GM18907 (cell line): ENCODE data around the gene RCBTB2.
"Not testable (repeated sequence)": the region's sequence is repeated elsewhere in the genome, so short reads cannot be mapped to it uniquely, and the experiment has no call there.

Experiments
- ATAC-seq: cut with Tn5 transposase; IDR thresholded peaks from one replicate; pipeline ENCODE4 v1.9.1; 2021; ENCODE audit warnings: mild to moderate bottlenecking, moderate library complexity; ENCODE audit not compliant: unreplicated experiment

The RCBTB2 gene

DNA sequence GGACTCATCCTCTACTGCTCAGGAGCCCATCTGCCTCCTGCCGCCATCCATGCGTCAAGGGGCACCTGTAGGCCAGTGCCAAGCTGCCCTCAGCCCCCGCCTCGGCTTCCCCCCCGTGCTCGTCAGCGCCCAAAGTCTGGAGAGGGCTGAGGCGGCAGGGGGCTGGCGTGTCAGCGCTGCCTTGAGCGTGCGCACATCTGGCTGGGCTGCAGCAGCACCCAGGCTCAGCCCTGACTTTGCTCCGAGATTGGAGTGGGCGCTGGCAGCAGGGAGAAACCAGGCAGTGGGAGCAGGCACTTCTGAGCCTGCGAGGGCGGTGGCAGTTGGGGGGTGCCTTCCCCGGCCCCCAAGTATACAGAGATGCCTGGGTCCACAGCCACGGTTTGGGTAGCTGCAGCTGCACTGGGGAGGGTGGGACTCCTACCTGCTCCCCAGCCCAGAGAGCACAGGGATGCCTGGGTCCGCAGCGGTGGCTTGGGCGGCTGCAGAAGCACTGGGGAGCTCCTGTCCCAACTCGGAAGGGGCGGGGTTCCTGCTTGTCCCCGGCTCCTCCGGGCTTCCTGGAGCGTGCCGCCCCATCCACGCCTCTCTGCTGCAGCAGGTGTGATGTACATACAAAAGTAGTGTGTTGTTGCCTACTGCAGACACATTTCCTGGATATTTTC is 75.2 kb downstream of the RCBTB2 start:
- ATAC-seq, result no peak

DNA sequence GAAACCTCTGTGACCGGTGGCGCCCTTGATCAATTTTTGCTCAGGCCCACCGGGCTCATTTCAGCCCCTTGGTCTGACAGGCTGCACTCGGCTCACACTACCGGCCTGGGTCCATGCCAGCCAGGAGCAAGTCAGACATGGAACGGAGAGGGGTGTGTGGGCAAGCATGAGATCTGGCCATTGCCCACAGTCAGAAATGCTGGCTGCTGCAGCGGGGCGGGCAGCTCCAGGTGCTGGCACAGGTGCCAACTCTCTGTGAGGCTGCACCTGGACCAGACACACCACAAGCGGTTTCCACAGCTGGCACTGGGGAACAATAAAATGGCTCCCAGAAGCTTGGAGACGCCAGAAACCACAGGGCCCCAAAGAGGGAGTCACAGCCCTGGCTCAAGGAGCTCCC is 76.3 kb downstream of the RCBTB2 start:
- no peak for ATAC-seq

DNA sequence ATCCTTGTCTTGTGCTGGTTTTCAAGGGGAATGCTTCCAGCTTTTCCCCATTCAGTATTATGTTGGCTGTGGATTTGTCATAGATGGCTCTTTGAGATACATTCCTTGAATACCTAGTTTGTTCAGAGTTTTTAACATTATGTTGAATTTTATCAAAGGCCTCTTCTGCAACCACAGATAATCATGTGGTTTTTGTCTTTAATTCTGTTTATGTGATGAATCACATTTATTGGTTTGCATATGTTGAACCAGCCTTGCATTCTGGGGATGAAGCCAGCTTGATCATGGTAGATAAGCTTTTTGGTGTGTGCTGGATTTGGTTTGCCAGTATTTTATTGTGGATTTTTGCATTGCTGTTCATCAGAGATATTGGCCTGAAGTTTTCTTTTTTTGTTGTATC is 81.7 kb downstream of the RCBTB2 start:
- not testable (repeated sequence) for ATAC-seq

DNA sequence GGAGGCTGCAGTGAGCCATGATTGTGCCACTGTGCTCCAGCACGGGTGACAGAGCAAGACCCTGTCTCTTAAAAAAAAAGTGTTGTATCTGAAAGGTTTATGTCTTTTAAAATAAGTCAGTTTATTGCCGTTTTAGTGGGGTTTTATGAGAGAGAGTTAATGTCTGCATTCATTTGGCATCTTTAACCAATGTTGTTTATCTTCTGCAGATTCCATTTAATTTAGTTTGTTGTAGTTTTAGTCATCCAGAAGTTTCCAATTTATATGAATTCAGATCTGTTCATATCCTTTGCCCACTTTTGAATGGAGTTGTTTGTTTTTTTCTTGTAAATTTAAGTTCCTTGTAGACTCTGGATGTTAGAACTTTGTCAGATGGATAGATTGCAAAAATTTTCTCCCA is 83.2 kb downstream of the RCBTB2 start:
- no peak for ATAC-seq

DNA sequence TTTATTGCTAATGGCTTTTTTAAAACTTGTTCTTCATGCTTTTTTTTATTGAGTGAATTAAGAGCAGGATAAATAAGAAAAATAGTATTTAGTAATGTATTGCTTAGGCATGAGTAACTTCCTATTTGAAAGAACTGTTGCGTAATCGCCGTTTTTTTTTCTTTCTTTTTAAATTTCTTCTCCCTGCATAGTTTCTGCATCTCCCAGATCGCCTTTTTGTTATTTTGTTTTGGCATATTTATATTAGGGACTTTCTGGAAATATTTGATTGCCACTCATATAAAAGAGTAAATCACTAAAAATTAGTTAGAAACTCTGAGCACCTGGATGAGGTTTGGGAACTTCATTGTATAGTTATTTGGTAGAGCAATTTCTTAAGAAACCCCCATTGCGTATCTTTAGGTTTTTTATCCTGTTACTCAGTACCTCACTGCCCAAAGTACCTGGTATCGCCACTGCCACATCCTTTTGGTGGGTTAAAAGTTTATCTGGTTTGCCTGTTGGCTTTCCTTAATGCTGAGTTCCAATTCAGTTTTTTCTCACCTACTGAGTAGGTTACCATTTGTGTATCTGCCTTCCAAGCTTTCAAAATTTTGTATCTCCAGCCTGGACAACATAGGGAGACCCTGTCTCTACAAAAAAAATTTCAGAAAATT is 83.8 kb downstream of the RCBTB2 start:
- ATAC-seq, result no peak

DNA sequence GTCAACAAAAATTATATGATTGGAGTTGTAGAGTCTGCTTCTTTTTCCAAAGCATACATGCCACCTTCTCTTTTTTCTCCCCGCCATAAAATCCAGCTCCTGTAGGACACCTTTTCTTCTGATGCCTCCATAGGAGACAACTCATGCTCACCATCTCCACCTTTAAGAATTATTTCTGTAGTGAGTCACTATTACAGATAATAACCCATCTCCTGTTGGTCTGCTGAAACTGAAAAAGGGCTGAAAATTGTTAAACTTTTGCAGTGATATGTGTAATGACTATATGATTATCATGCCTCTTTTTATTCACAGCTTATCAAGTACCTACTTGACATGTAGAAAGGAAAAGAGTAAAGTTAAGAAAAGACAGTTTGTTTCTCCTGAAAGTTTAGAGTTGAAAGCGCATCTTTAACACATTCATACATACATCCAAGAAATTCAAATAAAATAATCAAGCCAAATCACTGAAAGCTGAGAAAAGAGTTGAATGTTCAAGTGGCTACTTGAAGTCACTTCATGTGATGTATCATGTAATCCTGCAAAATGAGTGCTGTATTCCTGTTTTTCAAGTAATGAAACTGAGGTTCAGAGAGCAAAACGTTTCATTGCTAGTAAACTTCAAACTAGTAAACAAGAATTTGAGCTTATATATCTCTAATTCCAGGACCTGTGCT is 84.5 kb downstream of the RCBTB2 start:
- ATAC-seq, result no peak

DNA sequence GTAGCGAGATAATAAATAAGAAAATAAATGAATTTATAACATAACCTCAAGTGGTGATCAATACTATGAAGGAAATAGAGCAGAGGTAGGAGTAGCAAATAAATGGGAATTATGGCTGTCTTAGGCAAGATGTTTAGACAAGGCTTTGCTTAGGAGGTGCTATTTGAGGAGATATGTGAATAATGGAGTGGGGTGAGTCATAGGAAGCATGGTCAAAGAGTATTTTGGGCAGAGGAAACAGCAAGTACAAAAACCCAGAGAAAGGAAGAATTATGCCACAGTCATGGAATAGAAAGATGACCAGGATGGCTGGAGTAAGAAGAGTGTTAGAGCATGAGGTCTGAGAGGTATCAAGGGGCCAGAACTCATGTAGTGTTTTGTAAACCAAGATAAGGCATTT is 86.4 kb downstream of the RCBTB2 start:
- no peak for ATAC-seq

DNA sequence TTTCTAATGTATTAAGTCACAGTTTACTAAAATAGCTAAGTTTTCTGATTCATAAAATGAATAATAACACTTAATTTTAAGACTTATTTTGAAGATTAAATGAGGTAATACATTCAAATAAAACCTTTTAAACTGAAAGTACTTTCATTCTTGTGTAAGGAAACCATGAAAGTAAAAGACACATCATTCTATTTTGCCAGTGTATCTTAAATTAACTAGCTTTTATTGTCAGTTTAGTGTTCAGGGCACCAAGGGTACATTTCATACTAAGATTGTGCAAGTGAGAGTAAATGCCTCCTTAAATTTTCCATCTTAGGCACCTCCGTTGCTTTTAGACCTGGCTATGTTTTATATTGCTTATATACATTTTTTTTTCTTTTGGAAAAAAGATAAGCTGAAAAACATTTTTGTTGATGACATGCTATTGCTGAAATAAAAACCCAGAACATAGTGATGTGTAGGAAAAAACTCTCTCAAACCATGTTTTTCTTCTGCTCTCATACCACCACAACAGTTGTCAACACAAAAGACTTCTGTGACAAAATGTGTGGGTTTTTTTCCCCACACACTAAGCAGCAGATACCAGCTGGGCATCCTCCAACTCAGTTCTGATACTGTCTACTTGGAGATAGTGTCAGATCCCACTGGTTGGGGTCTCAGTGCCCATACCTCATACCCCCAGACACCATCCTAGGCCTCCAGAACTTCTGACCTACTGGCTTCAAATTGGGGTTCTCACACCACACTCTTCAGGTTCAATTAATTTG is 89.3 kb downstream of the RCBTB2 start:
- no peak for ATAC-seq
